ENCODE data around the gene RPRM.
A peak's percentile ranks its signal among the peaks of the same experiment; 100 is the strongest.
"Not testable (repeated sequence)": the region's sequence is repeated elsewhere in the genome, so short reads cannot be mapped to it uniquely, and the experiment has no call there.

RPRM gene

GRCh38 chr2:153478289-153479261 lies at the start of gene RPRM:
Gene RPRM (minus strand): TSS chr2:153478762. CDS start chr2:153478565, 197 bp downstream.
- DNase-seq (ENCODE audit: low spot score) = peak; percentile 53

DNA sequence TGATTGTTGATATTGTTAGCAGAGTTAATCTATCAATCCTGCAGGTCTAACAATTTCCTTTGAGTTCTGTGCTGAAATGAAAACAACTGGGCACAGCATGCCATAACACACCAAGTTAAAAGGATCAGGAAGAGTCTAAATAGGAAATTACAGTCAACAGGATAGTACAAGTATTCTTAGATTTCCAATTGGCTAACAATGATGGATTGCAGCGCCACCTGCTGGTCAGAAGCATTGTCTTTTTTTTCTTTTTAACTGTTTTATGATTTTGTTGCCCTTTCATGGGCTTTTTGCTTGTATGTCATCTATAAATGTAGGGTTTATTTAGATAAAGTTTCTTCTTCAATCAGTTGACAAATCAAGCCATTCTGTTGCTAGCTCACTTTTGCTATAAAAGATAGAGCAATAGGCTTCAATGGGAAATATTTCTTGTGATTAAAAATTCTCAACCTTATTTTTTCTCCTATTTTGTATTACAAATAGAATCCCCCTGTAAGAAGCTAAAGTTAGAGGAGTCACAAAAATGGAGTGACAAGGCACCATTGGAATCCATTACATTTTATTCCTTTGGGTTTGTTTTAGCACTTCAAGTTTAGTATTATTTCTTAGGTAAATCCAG lies 40.8 kb upstream of the RPRM start:
- DNase-seq (ENCODE audit: low spot score) = peak; percentile 49

DNA sequence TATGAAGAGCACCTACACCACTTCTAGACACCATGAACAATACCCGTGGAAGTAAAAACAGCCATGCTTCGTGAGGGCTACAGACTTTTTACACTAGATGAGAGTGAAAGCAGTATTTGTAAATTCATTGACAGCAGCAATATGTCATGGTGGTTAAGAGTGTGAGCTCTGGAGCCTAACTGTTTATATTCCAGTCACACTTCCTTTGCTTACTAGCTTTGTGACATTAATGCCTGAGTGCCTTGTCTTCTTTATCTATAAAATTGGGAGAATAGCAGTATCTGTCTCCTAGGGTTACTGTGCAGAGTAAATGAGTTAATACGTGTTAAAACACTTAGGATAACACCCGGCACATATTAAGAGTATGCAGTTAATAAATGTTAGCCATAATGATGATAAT lies 33.8 kb upstream of the RPRM start:
- DNase-seq (ENCODE audit: low spot score) = no peak

- DNase-seq (ENCODE audit: low spot score) = no peak
Measured at GRCh38 chr2:153510996-153511395, 32.4 kb upstream of the RPRM start.

DNA sequence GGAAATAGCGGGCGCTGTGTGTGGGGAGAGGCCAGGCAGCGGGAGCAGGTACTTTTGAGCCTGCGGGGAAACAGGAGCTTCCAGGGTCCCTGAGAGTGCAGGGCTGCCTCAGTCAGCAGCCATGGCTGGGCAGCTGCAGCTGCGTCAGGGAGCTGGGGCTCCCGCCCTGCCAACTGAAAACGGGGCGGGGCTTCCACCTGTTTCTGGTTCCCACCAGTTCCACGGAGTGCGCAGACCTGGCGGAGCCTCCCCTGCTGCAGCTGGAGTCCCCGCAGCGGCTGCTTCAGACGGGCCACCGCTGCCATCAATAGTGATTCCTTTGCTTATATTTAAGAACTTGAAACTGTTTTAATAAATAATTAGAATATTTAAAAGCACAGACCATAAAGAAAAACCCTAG lies 30.6 kb upstream of the RPRM start:
- DNase-seq (ENCODE audit: low spot score) = no peak

- DNase-seq (ENCODE audit: low spot score) = not testable (repeated sequence)
Measured at GRCh38 chr2:153506499-153506898, 27.9 kb upstream of the RPRM start.

GRCh38 chr2:153499439-153499838 lies 20.9 kb upstream of the RPRM start:
- no peak for DNase-seq (ENCODE audit: low spot score)

DNA sequence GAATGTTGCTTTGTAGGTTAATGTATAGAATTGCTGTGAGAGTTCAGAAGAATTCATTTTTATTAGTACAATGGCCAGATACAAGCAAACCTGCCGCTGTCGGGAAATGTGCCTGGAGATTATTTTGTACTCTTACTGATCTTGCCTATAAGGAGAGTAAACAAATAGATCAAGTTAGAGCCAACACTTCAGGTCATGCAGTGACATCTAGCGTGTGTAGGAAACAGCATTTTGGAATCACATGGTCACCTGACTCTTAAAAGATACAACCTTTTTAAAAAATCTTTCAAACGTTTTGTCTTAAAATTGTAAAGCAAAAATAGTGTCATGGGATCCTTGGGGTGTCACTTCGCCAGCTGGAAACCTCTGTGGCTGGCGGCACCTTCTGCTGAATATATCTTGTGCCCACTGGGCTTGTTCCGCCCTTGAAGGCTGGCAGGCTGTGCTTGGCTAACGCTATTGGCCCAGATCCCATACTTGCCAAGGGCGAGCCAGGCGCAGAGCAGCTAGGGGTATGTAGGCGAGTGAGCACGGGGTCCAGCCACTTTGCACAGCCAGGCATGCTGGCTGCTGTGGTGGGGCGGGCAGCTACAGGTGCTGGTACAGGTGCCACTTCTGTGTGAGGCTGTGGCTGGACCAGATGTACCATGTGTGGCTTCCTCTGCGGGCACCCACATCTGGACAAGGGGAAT lies 19.5 kb upstream of the RPRM start:
- no peak for DNase-seq (ENCODE audit: low spot score)

- DNase-seq (ENCODE audit: low spot score) = no peak
Measured at GRCh38 chr2:153495725-153496124, 17.2 kb upstream of the RPRM start.

GRCh38 chr2:153488072-153488471 lies 9.5 kb upstream of the RPRM start:
- DNase-seq (ENCODE audit: low spot score) = no peak

GRCh38 chr2:153487448-153487847 lies 8.9 kb upstream of the RPRM start:
- DNase-seq (ENCODE audit: low spot score) = no peak

DNA sequence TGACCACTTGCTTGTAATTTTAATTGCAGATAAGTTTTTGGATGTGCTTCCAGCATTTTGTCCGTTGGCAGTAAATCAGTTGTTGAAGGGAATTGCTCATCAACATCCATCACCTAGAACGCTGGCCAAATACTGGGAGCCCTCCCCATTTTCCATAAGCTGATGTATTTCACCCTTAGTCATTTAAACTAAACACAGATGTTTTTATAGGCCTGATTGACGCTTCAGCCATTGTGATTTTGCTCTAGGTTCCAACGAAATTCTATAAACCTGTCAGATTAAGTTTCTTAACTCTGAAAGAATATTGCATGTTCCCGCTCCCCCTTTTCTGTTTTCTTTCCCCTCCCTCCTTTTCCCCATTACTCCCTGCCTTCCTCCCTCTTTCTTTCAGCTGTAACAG lies 1.0 kb upstream of the RPRM start:
- DNase-seq (ENCODE audit: low spot score) = no peak

DNA sequence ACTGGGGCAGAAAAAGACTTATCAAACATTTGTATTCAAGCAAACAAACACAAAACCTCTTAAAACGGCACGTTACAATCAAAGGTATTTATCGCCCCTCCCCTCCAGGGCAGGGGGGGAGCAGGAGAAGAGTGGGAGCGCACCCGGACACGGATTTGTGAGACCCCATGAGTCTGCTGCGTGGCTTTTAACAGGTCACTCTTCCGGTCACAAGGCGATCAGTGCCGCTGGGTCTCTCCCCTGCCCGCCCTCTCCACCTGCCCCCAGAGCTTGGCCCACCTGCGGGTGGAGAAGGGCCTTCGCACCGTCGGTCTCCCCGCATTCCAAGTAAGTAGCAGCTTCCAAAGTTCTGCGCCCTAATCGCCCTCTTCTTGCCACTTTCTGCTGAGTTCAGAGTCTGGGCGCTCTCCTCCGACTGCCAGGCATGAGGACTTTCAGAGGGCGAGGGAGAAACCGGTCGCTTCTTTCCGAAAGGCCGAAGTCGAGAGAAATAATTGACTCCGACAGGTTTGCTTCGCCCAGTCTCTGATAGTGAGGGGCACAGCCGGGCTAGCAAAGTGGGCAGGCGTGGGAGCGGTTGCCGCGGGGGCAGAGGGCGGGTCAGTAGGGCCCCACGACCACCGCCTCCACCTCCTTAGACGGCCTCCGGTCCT lies 800 bp downstream of the RPRM start:
- DNase-seq (ENCODE audit: low spot score) = no peak

DNA sequence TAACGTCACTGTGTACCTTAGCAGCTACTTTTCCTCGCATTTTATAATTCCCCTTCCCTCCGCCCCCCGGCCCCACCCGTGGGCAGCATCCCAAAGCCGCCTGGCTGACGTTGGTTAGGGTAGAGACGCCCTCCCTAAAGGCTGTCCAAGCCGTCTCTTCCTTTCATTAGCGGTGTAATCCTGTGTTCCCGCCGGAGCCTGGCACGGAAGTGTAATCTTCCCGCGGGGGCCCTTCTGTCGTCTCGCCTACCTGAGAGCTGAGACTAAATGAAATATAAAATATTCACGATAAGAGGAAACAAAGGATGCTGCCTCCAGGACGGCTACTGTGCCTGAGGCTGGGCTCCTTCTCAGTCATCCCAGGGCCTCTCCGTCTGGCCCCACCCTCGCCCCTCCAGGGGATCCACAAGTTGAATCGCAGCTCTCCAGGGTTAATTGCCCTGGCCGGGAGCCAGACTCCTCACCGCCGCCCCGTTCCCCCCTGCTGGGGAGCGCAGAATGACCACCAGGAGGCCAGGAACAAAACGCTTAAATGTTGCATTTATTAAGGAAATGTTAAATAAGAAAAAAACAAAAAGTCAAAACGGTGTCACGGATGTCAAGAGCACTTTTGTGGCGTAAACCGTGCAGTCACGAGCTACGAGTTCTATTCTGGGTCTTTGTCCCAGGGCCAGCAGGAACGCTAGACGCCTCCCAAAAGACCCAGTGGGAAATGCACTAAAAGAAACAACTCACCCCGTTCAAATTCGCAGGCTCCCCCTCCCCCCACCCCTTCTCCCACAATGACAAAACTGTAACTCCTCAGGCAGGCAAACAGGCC lies 1.5 kb downstream of the RPRM start:
- DNase-seq (ENCODE audit: low spot score) = no peak

DNA sequence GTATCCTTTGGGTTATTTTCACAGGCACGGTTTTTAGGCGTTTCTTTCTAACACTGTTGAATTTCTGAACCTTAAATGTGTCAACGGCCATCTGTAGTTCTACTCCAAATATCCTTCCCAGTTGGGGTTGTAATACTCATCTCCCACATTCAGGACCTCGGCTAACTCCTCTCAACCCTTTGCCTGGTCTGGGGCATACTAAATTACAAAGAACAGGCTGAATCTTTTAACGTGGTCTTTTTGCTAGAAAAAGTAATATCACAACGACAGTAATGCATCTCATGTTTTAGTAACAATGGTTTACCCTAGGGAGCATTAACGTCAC lies 2.1 kb downstream of the RPRM start:
- no peak for DNase-seq (ENCODE audit: low spot score)

GRCh38 chr2:153474876-153475435 lies 3.6 kb downstream of the RPRM start:
- DNase-seq (ENCODE audit: low spot score) = no peak

DNA sequence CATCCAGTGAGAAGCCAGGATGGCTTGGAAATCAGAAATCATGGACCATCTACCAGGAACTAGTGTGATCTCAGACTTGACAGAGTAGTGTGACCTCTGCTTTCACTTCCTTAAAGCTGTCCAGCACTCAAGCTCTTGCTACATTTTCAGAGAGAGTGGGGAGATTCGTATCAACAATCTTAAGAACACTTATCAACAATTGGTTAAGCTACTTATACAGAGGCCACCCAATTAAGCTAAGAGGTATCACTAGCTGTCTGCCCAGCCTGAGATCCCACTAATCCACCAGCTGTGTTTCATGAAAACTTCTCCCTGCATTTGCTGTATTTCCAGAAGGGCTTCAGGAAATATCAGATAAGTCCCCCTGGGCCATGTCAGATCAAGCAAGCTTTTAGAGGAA lies 4.2 kb downstream of the RPRM start:
- DNase-seq (ENCODE audit: low spot score) = no peak

DNA sequence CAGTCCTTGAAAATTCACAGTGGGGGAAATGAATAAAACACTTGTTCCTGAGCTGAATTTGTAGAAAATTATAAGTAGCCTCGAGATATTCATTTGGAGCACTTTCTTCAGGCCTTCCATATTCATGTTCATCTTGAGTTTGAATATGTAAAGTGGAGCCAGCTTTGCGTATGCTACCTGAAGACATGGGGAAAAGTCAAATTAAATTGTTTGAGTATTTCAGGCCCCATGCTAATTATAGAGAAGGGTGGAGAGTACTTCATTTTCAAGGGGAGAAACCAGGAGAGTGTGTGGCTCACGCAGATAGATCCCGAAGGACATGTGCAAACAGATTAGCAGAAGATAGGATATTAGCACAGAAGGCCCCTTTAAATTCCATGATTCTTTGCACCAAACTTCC lies 7.7 kb downstream of the RPRM start:
- DNase-seq (ENCODE audit: low spot score) = no peak

DNA sequence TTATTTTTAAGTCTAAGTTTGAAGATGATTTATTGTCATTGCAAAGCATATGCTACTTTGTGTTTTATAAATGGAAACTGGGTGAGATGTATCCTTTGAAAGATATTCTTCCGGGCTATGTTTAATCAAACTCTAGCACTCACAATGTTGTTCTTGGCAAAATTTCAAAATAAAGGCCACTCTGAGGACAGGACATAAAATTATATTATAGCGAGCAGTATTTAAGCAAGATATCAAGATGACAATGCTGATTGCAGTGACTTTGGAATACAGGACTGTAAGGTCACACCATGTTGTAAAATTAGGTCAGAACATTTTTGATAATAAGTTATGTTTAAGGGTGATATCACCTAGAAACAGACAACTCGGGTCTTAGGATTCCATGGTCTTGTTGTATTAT lies 14.2 kb downstream of the RPRM start:
- no peak for DNase-seq (ENCODE audit: low spot score)

GRCh38 chr2:153462338-153462859 lies 16.2 kb downstream of the RPRM start:
- DNase-seq (ENCODE audit: low spot score) = no peak

GRCh38 chr2:153461453-153461852 lies 17.1 kb downstream of the RPRM start:
- DNase-seq (ENCODE audit: low spot score) = no peak

All from activated CD4-positive, alpha-beta T cell treated with anti-CD3 and anti-CD28 coated beads, Interleukin-2, Interleukin-4, amounts not matched to agents 100 ng/mL and 50 ng/mL, durations not matched to agents 16 hours and 8 hours (primary cell).